HG03354 (cell line): ENCODE results near the gene PIR.

Source experiments
- ATAC-seq: cut with Tn5 transposase; IDR thresholded peaks from one replicate; pipeline ENCODE4 v1.9.1; 2021; ENCODE audit warnings: mild to moderate bottlenecking; ENCODE audit not compliant: unreplicated experiment, poor library complexity, severe bottlenecking

PIR gene

GRCh38 chrX:15366506-15367352 is 126.4 kb downstream of the PIR start:
- ATAC-seq = no peak

- ATAC-seq = no peak
These were observed 133.4 kb downstream of the PIR start for GRCh38 chrX:15359701-15360100.

- no peak for ATAC-seq
These were observed 134.6 kb downstream of the PIR start for GRCh38 chrX:15358533-15358932.

GRCh38 chrX:15356444-15356843 is 136.7 kb downstream of the PIR start:
- no peak for ATAC-seq

GRCh38 chrX:15350329-15350996 is 142.7 kb downstream of the PIR start:
- ATAC-seq = no peak

- peak; percentile 72 for ATAC-seq
These were observed 144.1 kb downstream of the PIR start for GRCh38 chrX:15349046-15349445.

- no peak for ATAC-seq
These were observed 147.2 kb downstream of the PIR start for GRCh38 chrX:15345976-15346375.

DNA sequence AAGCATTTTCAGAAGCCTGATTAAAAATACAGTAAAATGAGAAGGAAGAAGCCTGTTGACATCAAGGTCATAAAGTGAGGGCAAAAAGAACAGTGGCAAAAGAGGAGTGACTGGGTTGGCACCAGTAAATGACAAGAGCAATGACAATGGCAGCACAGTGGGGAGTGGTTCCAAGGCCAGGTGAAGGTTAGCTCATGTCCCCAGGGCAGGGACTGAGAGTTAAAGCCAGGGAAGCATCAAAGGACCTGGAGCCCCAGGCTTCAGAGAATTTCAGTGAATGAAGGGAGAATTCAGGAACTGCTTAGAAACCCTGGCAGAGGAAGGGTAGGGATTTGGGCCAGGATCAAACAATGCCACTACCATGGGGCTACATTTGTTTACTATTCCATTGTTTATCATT is 149.0 kb downstream of the PIR start:
- no peak for ATAC-seq

DNA sequence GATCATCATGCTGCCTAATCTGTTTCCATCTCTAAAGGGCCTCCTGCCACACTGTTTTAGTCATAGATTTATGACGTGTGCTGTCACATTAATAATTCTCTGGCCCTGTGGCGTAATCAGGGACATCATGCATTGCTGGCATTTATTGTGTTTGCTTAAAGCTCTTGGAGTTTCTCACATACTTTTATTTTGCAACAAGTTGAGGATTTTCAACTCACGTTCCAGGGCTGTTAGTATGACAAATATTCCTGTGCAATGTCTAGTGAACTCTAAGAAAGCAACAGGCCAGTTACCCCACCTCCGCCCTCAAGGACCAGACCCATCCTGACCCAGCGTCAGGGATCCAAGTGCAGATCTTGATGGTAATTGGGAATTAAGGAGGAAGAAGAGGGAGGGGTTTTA is 150.1 kb downstream of the PIR start:
- ATAC-seq = no peak

DNA sequence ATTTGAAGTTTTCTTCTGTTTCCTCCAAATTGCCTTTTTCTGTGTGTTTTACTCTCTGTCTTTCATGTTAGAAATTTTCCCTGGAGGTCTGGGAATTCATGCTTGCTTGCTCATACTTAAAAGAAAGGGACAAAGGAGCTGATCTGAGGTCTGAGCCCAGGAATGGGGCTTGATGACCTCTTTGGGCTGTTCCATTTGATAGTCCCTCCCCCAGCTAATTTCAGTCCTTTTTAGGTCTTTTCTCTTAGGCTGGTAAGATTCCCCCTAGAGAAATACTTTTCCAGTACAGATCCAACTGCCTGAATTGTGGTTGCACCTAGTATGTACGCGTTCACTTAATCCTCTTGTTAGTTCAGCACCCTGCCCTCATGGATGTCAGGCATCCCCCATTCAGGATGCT is 152.3 kb downstream of the PIR start:
- no peak for ATAC-seq

DNA sequence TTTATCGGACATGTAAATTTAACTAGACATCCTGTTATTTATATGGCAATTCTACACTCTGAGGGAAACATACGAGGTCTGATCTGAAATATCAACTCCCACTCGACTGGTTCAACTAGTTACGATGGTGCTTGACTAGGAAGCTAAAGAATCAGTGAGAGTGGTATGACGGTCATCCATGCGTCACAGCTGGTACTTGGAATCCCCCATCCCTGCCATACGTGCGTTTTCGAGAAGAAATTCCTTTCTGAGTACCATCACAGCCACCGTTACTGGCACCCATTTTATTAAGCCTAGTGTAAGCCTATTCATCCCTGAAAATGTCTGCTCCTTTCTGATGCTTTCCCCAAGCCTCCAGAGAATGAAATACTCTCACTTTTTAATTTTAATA is 157.1 kb downstream of the PIR start:
- peak; percentile 14 for ATAC-seq

GRCh38 chrX:15335135-15336022 is 157.8 kb downstream of the PIR start, which contains the start of gene PIGA:
PIGA (minus strand) TSS chrX:15335523; CDS start chrX:15331930, 3,593 bp downstream.
- peak; percentile 98 for ATAC-seq
